Activated T-helper 1 cell treated with Interleukin-2 at 50 U/mL for 16 hours (primary cell): ENCODE results near the gene EIF3F.
"Not testable (repeated sequence)": the region's sequence is repeated elsewhere in the genome, so short reads cannot be mapped to it uniquely, and the experiment has no call there.

Experiments
- DNase-seq: peaks from one replicate; pipeline ENCODE4 v3.0.0-alpha.2; 2020; ENCODE audit warnings: low read depth

Gene EIF3F

GRCh38 chr11:7987560-7987883 is 385 bp downstream of the EIF3F start:
- not testable (repeated sequence) for DNase-seq

GRCh38 chr11:7994581-7995278 is 7.6 kb downstream of the EIF3F start:
- DNase-seq: no peak

GRCh38 chr11:7999795-8000194 is 12.7 kb downstream of the EIF3F start:
- no peak for DNase-seq

- DNase-seq: no peak
Measured at GRCh38 chr11:8000390-8000789, 13.3 kb downstream of the EIF3F start.

- DNase-seq: no peak
Measured at GRCh38 chr11:8002676-8003075, 15.5 kb downstream of the EIF3F start.

DNA sequence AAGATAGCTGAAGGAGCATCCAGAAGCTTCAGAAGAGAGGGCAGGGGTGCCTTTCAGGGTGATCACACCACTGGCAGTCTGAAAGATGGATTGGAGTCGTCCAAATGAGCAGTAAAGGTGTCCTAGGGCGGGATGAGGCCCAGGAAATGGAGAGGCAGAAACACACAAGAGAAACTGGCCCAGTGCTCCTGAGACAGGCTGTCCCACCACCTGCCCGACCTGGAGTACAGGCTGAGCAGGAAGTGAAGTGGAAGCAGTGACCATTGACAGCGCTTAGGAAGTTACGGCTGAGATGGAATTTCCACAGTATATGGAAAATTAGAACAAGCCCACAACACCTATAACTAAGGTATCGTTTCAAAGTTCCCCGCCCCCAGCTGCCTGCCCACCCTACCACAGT is 16.1 kb downstream of the EIF3F start:
- no peak for DNase-seq

DNA sequence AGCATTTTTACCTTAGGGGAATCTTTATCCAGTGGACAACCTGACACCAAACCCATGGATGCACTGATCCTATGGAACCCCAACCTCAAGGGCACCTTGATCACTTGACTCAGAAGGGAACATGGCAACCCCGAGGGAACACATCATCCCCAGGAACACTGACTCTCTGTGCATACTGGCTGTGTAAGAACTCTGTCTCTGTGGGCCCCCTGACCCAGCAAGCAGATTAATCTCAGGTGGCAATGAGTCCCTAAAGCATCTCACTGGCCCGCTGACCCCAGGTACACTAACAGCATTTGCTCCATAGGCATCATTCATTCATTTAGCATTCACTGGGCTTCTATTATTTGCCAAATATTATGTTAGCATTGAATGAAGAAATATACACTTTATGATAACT is 16.9 kb downstream of the EIF3F start:
- DNase-seq: no peak

GRCh38 chr11:8005556-8005955 is 18.4 kb downstream of the EIF3F start:
- DNase-seq: no peak

- peak; percentile 11 for DNase-seq
Measured at GRCh38 chr11:8006349-8006977, 19.3 kb downstream of the EIF3F start.

DNA sequence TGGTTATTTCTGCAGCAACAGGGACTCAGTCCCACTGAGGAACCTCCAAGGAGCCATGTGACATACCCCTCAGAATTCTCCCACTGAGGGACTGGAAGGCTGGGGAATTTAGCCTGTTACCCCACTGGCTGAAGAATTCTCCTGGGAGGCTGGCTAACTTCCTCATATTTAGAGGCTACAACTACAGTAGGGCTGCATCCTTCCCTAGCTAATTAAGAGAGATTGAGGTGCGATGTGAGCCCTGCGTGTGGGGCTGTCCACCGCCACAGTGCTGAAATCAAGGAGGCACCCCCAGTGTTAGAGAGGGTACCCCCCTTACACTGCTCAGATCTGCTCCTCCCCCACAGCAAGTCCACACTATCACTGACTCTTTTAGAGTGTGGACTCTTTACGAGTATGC is 21.1 kb downstream of the EIF3F start:
- DNase-seq: no peak

DNA sequence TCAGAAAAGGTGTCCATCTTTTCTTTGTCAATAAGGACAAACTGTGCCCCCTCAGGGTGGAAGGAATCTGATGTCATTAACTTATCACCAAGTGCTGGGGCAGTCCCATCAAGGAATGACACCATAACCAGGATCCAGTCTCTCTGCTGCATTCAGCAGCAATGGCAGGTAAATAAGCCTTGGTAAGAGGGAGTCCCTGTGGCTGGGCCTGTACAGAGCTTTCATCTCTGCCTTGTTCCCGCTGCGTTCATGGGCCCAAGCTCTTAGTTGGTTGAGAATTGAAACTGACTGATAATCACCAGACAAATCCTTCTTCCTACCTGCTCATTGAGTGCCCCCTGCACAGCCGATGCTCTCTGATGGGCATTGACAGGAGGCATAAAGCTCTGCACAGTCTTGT is 22.7 kb downstream of the EIF3F start:
- no peak for DNase-seq

GRCh38 chr11:8011371-8011770 is 24.2 kb downstream of the EIF3F start:
- no peak for DNase-seq

DNA sequence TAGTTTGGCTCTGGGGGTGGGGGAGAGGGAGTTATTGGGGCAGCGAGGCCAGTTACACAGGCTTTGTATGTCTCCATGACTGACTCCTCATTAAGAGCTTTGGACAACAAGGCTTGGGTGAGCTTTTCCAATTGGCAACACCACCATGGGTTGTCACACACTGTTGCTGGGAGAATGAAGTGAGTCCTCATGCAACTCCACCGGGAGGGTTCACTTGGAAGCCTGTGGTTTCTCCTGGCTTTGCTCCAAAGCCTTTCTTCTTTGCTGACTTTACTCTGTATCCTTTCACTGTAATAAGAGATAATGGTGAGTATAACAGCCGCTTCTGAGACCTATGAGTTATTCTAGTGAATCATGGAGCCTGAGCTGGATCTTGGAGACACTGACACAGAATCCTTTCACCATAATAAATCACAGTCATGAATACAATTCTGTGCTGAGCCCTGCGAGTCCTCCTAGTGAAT is 24.9 kb downstream of the EIF3F start:
- DNase-seq: no peak

- no peak for DNase-seq
Measured at GRCh38 chr11:8013833-8014232, 26.7 kb downstream of the EIF3F start.

- no peak for DNase-seq
Measured at GRCh38 chr11:8015753-8016239, 28.7 kb downstream of the EIF3F start.

DNA sequence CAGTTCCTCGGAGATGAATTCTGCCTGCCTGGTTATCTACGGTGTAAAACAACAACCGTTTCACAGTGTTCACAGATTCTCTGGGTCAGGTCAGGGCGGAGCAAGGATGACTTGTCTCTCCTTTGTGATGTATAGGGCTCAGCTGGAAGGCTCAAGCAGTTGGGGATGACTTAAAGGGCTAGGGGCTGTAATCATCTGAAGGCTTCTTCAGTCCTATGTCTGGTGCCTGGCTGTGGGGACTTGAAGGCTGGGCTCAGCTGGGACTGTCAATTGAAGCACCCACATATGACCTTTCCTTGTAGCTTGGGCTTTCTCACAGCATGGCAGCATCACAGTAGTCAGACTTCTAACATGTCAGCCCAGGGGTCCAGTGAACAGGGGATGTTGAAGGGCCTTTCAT is 29.3 kb downstream of the EIF3F start:
- DNase-seq: no peak

GRCh38 chr11:8017071-8017470 is 29.9 kb downstream of the EIF3F start:
- no peak for DNase-seq

DNA sequence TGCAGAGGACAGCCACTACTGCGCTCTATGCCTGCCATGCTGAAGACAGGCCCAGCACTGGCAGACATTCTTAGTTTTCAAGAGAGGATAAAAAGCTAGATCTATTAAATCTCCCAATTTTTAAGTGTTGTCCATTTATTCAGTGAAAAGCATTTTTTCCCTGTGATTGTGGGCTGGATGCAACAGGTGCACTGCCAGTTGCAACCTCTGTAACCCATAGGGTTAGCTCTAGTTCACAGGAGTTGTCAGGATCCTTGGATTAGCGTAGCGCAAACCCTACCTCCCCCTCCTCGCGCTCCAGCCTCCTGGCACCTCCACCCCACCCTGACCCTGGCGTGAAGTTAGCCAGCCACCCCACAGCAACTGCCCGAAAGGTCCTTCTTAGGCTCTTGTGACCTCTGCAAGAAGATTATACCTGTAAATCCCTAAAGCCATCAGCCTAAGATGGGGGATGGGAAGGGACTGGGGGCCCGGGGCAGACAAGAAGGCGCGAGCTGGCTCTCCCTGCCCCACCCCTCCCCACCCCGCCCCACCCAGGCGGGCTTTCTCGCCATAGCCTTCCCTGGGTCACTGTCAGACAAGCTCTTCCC is 30.9 kb downstream of the EIF3F start:
- DNase-seq: no peak

- DNase-seq: peak; percentile 55
Measured at GRCh38 chr11:8018484-8019313, 31.6 kb downstream of the EIF3F start.

- peak; percentile 11 for DNase-seq
Measured at GRCh38 chr11:8019314-8020243, 32.4 kb downstream of the EIF3F start.

DNA sequence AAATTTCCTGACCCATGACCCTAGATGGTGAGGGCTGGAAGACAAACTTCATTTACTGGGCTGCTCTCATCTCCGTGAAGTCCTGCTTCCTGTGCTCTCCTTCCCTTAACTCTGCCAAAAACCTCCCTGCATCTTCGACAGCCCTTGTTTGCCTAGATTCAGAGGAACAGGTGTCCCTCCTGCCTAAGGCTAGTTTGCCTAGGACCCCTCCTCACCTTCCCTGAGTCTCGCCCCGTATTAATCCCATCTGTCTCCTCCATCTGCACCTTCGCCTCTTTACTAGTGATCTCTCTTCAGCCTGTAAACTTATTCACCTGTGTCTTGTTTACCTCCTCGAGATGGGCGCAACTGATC is 33.1 kb downstream of the EIF3F start:
- no peak for DNase-seq

DNA sequence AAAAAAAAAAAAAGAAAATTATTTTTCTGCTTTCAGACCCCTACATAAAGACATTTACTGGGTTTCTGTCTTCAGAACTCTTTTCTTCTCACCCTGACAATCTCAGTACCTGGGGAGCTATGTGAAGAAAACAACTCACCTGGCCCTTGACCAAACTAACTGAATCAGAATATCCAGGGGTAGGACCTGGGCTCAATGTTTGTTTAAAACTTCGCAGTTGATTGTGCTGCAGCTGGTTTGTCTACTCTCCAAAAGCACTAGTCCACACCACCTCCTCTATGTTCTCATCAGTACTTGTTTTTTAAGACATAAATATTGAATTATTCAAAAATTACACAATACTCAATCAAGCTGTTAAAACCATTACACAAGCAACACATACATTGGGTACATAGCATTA is 34.8 kb downstream of the EIF3F start:
- DNase-seq: no peak
